Activated T-cell treated with anti-CD3 and anti-CD28 coated beads, Interleukin-2, amount 50 U/mL, for 48 hours (primary cell): ENCODE measurements around the gene GRIN2A.

ENCODE experiments used
- DNase-seq, 2 experiments: peaks; one replicate each; pipeline ENCODE4 v3.0.0-alpha.2; 2020

Gene GRIN2A

GRCh38 chr16:10181196-10182162 is 749 bp downstream of the GRIN2A start:
- DNase-seq = peak; percentile 67 to 75

- DNase-seq = peak; percentile 49 to 57
Measured at GRCh38 chr16:10180771-10181163, 1.5 kb downstream of the GRIN2A start.

- no peak for DNase-seq
Measured at GRCh38 chr16:10180042-10180770, 2.0 kb downstream of the GRIN2A start.

- no peak for DNase-seq
Measured at GRCh38 chr16:10178526-10178925, 3.7 kb downstream of the GRIN2A start.

GRCh38 chr16:10178080-10178479 is 4.1 kb downstream of the GRIN2A start:
- no peak for DNase-seq

GRCh38 chr16:10172848-10173655 is 9.2 kb downstream of the GRIN2A start:
- no peak for DNase-seq

- DNase-seq = no peak
Measured at GRCh38 chr16:10171221-10171620, 11.0 kb downstream of the GRIN2A start.

GRCh38 chr16:10169904-10170410 is 12.3 kb downstream of the GRIN2A start:
- DNase-seq = no peak

- DNase-seq = no peak
Measured at GRCh38 chr16:10169031-10169430, 13.2 kb downstream of the GRIN2A start.

GRCh38 chr16:10168258-10168657 is 14.0 kb downstream of the GRIN2A start:
- no peak for DNase-seq

- DNase-seq = no peak
Measured at GRCh38 chr16:10165643-10166042, 16.6 kb downstream of the GRIN2A start.

- DNase-seq = no peak
Measured at GRCh38 chr16:10162981-10163380, 19.2 kb downstream of the GRIN2A start.

- DNase-seq = no peak
Measured at GRCh38 chr16:10156099-10156498, 26.1 kb downstream of the GRIN2A start.

- DNase-seq = no peak
Measured at GRCh38 chr16:10154389-10154788, 27.8 kb downstream of the GRIN2A start.

- no peak for DNase-seq
Measured at GRCh38 chr16:10153985-10154384, 28.2 kb downstream of the GRIN2A start.

GRCh38 chr16:10151718-10152117 is 30.5 kb downstream of the GRIN2A start:
- no peak for DNase-seq

- DNase-seq = no peak
Measured at GRCh38 chr16:10150906-10151305, 31.3 kb downstream of the GRIN2A start.

GRCh38 chr16:10145542-10146035 is 36.6 kb downstream of the GRIN2A start:
- DNase-seq = no peak

GRCh38 chr16:10141671-10142070 is 40.6 kb downstream of the GRIN2A start:
- no peak for DNase-seq

GRCh38 chr16:10138881-10139280 is 43.3 kb downstream of the GRIN2A start:
- no peak for DNase-seq

GRCh38 chr16:10137341-10137740 is 44.9 kb downstream of the GRIN2A start:
- DNase-seq = no peak

- DNase-seq = no peak
Measured at GRCh38 chr16:10136916-10137315, 45.3 kb downstream of the GRIN2A start.

GRCh38 chr16:10130538-10130937 is 51.7 kb downstream of the GRIN2A start:
- no peak for DNase-seq
